Right atrium auricular region (tissue), 2 donors: ENCODE data around the gene ICA1L. TPM values are rescaled to one million over a fixed set of nuclear protein-coding genes. Genes with fewer than 3 reads are reported as not detected.
"Not testable (repeated sequence)": the region's sequence is repeated elsewhere in the genome, so short reads cannot be mapped to it uniquely, and the experiment has no call there.

Experiments
- DNase-seq: peaks from one replicate; pipeline ENCODE4 v3.0.0-alpha.2; 2019; ENCODE audit warnings: low spot score
- H3K27ac ChIP-seq, 2 donors: fragments of 200-600 bp; sonication (generic); 1 replicate in 1 of 2; 2 replicates in 1 of 2; pipeline ENCODE4 v1.5.1; 2016 to 2019
- H3K27me3 ChIP-seq, 2 donors: fragments of 200-600 bp; sonication (generic); one replicate each; pipeline versions ENCODE4 v1.5.1 to v1.6.0; 2017 to 2019
- H3K36me3 ChIP-seq: fragments of 200-600 bp; sonication (generic); one replicate; pipeline ENCODE4 v1.5.1; 2016
- H3K4me1 ChIP-seq, 2 donors: fragments of 200-600 bp; sonication (generic); one replicate each; pipeline versions ENCODE4 v1.5.1 to v1.6.0; 2017 to 2019
- H3K4me3 ChIP-seq, 2 donors: fragments of 200-600 bp; sonication (generic); 1 replicate in 1 of 2; 2 replicates in 1 of 2; pipeline ENCODE4 v1.5.1; 2017 to 2019; ENCODE audit warnings: mild to moderate bottlenecking in 1 of 2, moderate library complexity in 1 of 2
- H3K9me3 ChIP-seq, 2 donors: fragments of 200-600 bp; sonication (generic); one replicate each; pipeline ENCODE4 v1.5.1; 2019
- total RNA-seq, 2 donors: library from RNA; depleted of rRNA; stranded (reverse); fragments of >200 nt; gene quantifications; one replicate each; pipeline ENCODE4 v1.1.0, GENCODE V29; 2016
- TF ChIP-seq, protein P1 (sequence below), 2 donors: fragments of 200-600 bp; sonication (generic); IDR thresholded peaks; one replicate each; pipeline ENCODE4 v1.5.1; 2019; ENCODE audit warnings: antibody characterized with exemption in 2 of 2

Gene ICA1L
- 1 to 10 TPM; 8.6 to 8.9 TPM for total RNA-seq

DNA sequence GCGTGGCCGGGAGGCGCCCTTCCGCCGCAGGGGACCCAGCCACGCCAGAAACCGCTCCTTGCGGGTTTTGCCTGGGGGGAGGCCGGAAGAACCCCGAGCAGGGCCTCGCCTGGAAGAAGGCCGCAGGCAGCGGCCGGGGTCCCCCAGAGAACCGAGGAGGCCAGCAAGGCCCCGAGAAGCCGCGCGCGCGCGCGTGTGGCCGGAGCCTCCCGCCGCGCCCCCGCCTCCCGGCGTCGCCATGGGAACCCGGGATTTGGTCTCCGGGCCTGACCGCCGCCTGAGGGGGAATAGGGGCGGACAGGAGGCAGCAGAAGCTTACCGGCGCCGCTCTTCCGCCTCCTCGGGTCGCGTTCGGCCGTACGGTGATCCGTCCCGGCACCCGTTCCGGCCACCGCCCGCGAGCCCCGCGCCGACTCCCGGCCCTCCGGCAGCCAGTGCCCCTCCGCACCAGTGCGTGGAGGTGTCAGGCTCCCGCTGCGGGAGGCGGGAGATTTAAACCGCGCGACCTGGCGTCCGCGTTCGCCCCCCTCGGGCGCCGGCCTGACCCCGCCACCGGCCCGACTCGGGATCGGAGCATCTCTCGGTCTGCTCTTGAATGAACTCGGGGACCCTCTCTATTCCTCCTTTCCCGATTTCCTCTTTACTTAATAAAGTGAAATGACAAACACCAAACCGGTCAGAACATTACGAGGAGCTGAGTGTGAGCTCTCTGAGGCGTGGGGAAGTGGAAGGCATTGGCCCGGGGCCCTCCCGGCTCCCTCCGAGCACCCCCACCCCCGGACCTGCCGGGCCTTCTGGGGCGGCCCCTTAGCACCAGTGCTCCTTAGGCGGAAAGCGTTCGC is at the start of gene ICA1L:
Gene ICA1L, minus strand, starts transcription at position 467 of the 842 bp plus-strand sequence. CDS start 42,757 bp downstream, outside the sequence.
- Histone ChIP-seq H3K9me3 (no peaks in the 10 kb centered on the region), H3K4me1 (peaks cover 0 to 4% of the 10 kb centered on the region in 2 donors), H3K36me3 (no peaks in the 10 kb centered on the region), H3K4me3 (peak within 1 kb of the TSS; percentile 77 to 86), H3K27ac (peak within 1 kb of the TSS; percentile 87), H3K27me3 (no peaks in the 10 kb centered on the region)
- TF ChIP-seq, protein P1, sequence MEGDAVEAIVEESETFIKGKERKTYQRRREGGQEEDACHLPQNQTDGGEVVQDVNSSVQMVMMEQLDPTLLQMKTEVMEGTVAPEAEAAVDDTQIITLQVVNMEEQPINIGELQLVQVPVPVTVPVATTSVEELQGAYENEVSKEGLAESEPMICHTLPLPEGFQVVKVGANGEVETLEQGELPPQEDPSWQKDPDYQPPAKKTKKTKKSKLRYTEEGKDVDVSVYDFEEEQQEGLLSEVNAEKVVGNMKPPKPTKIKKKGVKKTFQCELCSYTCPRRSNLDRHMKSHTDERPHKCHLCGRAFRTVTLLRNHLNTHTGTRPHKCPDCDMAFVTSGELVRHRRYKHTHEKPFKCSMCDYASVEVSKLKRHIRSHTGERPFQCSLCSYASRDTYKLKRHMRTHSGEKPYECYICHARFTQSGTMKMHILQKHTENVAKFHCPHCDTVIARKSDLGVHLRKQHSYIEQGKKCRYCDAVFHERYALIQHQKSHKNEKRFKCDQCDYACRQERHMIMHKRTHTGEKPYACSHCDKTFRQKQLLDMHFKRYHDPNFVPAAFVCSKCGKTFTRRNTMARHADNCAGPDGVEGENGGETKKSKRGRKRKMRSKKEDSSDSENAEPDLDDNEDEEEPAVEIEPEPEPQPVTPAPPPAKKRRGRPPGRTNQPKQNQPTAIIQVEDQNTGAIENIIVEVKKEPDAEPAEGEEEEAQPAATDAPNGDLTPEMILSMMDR (IDR thresholded peaks at IDR 0.05): no peak
- peak; percentile 60 for DNase-seq

- no peaks in the 10 kb centered on the region for H3K9me3 ChIP-seq
- H3K4me1 ChIP-seq: no peaks in the 10 kb centered on the region
- H3K4me3 ChIP-seq: no peak overlapping the region
- no peak for DNase-seq
- H3K36me3 ChIP-seq: peaks cover 19% of the 10 kb centered on the region
- H3K27me3 ChIP-seq: no peaks in the 10 kb centered on the region
- no peak overlapping the region for H3K27ac ChIP-seq
- TF ChIP-seq, protein P1 (IDR thresholded peaks at IDR 0.05): no peak
Measured at GRCh38 chr2:202918860-202919259, 47.3 kb upstream of the ICA1L start.

GRCh38 chr2:202912342-202913201 is 41.0 kb upstream of the ICA1L start:
- H3K4me1 ChIP-seq: peaks cover 0 to 21% of the 10 kb centered on the region in 2 donors
- H3K9me3 ChIP-seq, H3K27me3 ChIP-seq, H3K36me3 ChIP-seq, DNase-seq: not testable (repeated sequence)
- H3K4me3 ChIP-seq: peak overlapping the region; percentile 67 to 71
- peak overlapping the region; percentile 86 to 92 for H3K27ac ChIP-seq

- peak within 1 kb of the TSS; percentile 67 to 71 for H3K4me3 ChIP-seq
- TF ChIP-seq, protein P1 (IDR thresholded peaks at IDR 0.05): no peak
- peaks cover 0 to 21% of the 10 kb centered on the region in 2 donors for H3K4me1 ChIP-seq
- H3K27me3 ChIP-seq: no peaks in the 10 kb centered on the region
- no peaks in the 10 kb centered on the region for H3K36me3 ChIP-seq
- no peaks in the 10 kb centered on the region for H3K9me3 ChIP-seq
- peak within 1 kb of the TSS; percentile 86 to 92 for H3K27ac ChIP-seq
- DNase-seq: peak; percentile 91
Measured at GRCh38 chr2:202911512-202912341, 40.2 kb upstream of the ICA1L start, which contains the start of the genes CARF and WDR12. CARF (plus strand) TSS chr2:202912275; CDS start chr2:202941903, 29,628 bp downstream. WDR12 (minus strand) TSS chr2:202911673; CDS start chr2:202911476, 197 bp downstream.

DNA sequence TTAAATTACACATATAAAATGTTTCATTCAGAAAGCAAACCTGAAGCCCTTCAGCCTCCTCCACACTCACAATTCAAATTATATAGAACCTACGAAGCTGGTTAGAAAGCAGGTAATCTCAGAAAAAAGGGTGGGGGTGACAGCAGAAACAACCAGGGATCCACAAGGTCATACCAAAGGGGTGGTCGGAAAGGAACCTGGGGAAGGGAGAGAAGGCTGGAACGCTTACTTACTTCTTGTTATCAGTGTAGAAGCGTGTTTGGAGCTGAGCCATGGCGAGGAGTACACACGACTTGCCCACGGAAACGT is 39.6 kb upstream of the ICA1L start:
- peak overlapping the region; percentile 67 to 71 for H3K4me3 ChIP-seq
- H3K9me3 ChIP-seq: no peaks in the 10 kb centered on the region
- TF ChIP-seq, protein P1 (IDR thresholded peaks at IDR 0.05): no peak
- H3K27me3 ChIP-seq: no peaks in the 10 kb centered on the region
- DNase-seq: no peak
- peak overlapping the region; percentile 86 to 92 for H3K27ac ChIP-seq
- H3K36me3 ChIP-seq: no peaks in the 10 kb centered on the region
- H3K4me1 ChIP-seq: peaks cover 0 to 21% of the 10 kb centered on the region in 2 donors
